DLD1 (cell line): ENCODE data around the gene TMCC3.
"Not testable (repeated sequence)": the region's sequence is repeated elsewhere in the genome, so short reads cannot be mapped to it uniquely, and the experiment has no call there.

Experiments
- in situ Hi-C: cut with HindIII; loops from 2 replicates; pipeline ENCODE4 v1.10.0; 2017; ENCODE audit warnings: low sequenced_read_pairs

TMCC3 gene, protein sequence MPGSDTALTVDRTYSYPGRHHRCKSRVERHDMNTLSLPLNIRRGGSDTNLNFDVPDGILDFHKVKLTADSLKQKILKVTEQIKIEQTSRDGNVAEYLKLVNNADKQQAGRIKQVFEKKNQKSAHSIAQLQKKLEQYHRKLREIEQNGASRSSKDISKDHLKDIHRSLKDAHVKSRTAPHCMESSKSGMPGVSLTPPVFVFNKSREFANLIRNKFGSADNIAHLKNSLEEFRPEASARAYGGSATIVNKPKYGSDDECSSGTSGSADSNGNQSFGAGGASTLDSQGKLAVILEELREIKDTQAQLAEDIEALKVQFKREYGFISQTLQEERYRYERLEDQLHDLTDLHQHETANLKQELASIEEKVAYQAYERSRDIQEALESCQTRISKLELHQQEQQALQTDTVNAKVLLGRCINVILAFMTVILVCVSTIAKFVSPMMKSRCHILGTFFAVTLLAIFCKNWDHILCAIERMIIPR

DNA sequence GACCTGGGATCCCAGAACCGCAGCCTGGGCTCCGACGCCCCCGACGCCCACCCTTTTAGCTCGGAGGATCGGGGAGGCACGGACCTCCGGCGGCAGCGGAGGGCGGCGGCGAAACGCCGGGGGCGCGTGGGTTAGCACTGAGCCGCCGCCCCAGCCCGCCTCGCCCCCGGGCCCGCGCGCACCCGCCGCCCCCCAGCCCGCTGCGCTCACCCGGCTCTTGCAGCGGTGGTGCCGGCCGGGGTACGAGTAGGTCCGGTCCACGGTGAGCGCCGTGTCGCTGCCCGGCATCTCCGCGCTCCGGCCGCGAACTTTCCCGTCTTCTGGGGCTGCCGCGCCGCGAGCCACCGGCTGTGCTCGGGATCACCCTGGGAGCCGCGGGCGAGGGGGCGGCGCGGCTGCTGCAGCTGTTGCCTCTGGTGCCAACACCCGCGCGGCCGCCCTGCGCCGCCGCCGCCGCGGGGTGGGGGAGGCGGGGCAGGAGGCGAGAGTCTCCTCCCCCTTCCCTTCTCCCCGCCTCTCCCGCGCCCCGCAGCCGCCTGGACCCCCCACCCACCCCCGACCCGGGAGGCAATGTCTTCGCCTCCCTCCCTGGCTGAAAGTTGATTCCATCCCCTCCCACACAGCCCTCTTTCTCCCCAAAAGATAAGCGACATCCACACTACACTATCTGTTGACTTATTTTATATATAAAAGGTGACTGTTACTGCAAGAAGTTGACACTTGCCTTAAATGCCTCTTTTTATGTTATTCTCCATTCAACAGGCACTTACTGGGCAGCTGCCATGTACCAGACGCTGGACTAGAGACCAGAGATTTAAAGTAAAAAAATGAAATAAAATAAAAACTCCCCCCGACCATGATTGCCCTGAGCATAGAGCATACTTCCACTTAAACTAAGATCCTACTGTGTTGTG lies at the start of gene TMCC3:
Gene TMCC3, minus strand, starts transcription at position 415 of the 914 bp plus-strand sequence. Its CDS starts 127 bp downstream, at position 288.
- in situ Hi-C loops: no loop called here

- in situ Hi-C loops: loop anchor here (25.0 kb wide), 1 partner anchor 138 kb away; no protein-coding TSS in a partner anchor
These were observed 49.4 kb upstream of the TMCC3 start for GRCh38 chr12:94699801-94700200.

- in situ Hi-C loops: no loop called here
These were observed 48.2 kb upstream of the TMCC3 start for GRCh38 chr12:94698578-94698977.

- in situ Hi-C loops: no loop called here
These were observed 47.3 kb upstream of the TMCC3 start for GRCh38 chr12:94697631-94698030.

GRCh38 chr12:94694732-94695131 lies 44.4 kb upstream of the TMCC3 start:
- in situ Hi-C loops: no loop called here

DNA sequence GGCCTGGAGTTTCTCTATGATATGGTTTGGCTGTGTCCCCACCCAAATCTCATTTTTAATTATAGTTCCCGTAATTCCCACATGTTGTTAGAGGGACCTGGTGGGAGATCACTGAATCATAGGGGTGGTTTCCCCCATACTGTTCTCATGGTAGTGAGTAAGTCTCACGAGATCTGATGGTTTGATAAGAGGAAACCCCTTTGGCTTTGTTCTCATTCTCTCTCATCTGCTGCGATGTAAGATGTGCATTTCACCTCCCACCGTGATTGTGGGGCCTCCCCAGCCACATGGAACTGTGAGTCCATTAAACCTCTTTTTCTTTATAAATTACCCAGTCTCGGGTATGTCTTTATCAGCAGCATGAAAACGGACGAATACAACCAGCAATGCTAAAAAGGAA lies 42.5 kb upstream of the TMCC3 start:
- in situ Hi-C loops: not testable (repeated sequence)

DNA sequence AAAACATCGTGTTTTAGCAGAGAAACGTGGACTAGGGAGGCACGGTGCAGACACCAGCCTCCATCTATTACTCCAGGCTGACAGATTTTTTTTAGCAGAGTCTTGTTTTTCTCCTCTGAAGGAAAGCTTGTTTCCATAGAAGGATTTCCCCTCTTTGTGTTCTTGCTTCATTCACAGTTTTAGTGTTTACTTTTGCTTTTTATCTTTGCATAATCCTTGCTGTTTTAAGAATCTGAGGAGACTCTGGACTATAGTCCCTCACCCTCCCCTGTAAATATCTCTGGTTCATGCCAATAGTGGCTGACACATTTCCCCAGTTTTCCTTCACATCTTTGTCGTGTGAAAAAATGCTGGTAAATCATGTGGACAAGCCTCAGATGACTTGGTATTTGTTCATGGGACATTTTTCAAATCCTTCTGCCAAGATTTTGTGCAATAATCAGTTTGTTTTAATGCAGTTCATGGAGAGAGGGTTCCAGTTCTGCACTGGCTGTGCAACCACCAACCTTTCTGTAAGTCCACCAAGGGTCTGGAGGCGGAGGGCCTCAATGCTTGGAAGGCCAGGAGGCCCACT lies 39.9 kb upstream of the TMCC3 start:
- in situ Hi-C loops: no loop called here

DNA sequence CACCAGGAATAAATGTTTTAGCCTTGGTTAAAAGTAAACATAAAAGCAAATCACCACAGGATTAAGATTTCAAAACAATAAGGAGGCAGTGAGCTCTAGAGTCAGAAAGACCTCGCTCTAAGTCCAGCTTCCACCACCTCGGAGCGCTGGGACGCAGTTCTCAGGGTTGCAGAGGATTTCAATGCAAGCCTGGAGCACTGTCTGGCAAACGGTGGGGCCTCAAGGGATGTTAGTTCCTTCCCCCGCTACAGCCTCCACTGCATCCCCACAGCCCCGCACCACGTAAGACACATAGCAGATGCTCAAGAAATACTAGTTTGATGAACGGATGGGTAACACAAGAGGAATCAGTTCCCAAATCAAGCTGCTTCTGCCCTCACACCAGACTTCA lies 39.3 kb upstream of the TMCC3 start:
- in situ Hi-C loops: no loop called here

DNA sequence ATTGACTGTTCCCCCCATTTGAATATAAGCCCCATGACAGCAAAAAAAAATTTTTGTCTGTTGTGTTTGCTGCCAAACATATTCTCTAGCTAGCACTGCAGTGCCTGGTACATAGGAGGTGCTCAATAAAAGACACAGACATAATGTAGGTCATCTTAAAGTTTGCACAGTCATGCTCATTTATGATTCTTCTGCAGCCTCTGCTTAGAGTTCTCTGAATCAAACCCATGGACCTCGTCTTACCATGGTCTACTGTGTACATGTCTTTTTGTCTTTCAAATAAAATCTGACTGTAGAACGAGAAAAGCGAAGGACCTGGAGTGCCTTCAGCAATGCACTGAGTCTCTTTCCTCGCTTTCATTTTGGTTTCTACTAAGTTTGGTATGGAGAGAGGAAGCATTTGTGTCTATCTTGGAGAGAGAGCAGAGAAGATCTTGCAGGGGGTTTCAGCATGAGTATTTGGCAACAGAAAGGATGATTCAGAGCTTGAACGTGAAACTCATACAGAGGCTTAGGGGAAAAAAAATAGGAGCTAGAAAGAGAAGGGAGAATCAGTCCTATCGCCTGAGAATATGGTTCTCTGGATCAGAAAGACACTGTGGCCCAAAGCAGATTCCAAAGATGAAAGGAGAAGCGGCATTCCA lies 38.8 kb upstream of the TMCC3 start:
- in situ Hi-C loops: no loop called here

DNA sequence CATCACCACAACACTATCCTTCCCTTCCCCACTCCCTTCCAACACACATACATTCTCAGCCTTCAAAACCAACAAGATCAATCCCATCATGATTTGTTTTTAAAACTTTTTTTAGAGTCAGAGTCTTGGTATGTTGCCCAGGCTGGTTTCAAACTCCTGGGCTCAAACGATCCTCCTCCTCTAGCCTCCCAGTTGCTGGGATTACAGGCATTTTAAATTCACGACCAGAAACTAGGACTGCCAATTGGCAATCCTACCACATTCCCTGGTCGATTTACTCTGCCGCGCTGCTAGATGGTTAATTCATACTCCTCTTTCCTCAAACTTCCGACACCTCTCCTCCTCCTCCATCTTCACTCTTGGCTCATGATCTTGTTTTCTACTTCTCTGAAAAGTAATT lies 37.5 kb upstream of the TMCC3 start:
- in situ Hi-C loops: no loop called here

DNA sequence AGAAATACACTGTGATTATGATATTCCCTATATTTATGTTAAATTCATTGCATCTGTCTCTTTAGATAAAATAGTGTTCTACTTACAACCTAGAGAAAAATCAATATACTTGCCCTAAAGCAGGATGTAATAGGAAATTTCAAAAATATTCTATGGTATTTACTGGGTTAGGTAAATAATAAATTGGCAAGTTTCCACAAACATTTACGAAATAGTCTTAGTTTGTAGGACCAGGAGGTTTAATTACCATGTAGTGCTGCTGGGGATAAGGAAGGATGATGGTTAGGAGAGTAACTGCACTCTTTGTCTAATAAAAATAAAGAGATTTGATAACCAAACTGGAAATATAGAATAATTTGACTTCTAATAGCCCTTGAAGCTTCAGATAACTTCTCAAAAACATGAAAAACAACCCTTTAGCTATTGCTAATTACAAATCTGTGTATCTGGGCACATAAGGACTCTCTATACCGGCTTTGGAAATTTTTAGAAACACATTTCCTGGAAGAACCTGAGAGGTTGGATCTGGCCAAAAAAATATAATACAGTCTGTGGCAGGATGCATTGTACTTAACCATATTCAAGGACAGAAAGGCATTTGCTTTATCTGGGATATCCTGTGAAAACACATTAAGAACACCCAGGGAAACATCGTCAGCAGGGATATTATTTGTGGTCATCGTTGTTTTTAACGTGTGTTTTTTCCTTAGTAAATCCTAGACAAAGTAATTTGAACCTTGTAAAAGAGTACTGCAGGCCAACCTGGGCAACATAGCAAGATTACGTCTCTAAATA lies 36.7 kb upstream of the TMCC3 start:
- in situ Hi-C loops: no loop called here

GRCh38 chr12:94684416-94685142 lies 34.2 kb upstream of the TMCC3 start:
- in situ Hi-C loops: no loop called here

DNA sequence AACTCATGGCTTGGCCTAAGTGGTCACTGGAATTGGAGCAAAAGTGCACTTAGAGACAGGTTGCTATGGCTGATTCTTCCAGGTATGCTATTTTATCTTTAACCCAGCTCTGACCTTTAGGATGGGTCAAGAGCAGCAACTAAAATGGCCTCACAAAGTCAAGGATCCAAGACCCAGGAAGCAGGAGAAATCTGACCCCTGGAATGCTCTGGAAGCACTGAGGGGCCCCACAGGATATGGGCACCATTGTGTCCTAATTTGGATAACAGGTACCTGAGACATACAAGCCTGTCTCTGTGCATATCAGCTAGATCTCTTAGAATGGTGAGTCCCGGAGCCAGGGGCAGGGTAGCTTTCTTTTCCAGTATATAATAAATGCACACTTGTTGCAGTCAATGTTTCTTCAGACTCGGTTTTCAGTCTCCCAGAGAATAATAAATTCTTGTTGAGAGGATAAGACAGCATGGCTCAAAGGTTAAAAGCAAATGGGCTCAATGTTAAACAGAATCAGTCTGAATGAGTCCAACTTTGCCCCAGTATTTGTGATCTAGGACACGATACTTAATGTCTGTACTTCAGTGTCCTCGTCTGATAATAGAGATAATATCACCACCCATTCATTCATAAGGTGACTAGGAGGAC lies 29.3 kb upstream of the TMCC3 start:
- in situ Hi-C loops: no loop called here

GRCh38 chr12:94678849-94679248 lies 28.5 kb upstream of the TMCC3 start:
- in situ Hi-C loops: no loop called here

DNA sequence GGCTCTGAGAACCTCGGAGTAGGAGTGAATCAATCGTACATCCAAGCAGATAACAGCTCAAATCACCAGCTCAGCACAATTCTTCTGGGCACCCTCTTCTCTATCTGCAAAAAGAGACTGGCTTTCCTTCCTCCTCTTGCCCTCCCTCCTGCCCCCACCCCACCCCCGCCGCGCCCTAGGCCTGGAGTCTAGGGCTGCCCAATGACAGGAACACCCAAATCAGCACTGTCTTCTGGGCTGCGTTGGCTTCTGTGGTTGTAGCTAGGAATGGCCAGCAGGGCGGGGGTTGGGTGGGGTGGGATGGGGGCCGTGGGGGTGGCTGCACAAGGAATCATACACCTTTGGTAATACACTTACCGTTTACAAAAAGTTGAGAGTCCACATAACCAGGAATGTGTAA lies 28.0 kb upstream of the TMCC3 start:
- in situ Hi-C loops: no loop called here

DNA sequence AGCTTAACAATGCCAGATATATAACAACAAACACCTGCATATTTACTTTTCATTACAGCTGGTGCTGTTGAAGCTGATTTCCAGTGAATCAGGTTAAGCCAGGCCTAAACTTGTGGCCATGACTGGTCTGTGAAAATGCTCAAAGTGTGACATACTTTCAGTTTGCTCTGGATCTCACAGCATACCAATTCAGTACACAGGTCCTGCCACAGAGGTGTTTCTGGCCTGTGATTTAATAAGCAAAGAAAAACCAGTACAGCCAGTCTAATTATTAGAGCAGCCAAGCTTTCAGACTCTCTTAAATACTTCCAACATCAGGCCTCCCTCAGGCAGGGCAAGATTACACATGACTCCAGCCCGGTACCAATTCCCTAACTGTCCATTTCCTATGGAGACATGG lies 27.4 kb upstream of the TMCC3 start:
- in situ Hi-C loops: no loop called here

DNA sequence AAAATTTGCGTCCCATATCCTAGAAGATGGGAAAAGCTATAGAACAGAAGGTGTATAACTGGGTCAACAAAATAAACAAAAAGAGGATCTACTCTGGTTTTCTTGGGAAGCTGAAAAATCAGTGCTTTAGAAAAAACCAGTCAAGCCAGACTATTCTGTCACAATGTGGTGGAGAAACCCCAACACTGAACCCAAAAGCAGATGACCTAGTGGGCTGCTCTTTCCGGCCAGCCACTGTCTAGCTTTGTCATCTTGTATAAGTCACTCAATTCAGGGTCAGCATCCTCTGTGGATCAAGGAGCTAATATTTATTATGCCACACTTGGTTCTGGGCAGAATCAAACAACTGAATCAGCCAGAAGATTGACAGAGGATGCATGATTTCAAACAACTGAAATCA lies 26.6 kb upstream of the TMCC3 start:
- in situ Hi-C loops: no loop called here

GRCh38 chr12:94676031-94676641 lies 25.8 kb upstream of the TMCC3 start:
- in situ Hi-C loops: no loop called here

- in situ Hi-C loops: no loop called here
These were observed 24.5 kb upstream of the TMCC3 start for GRCh38 chr12:94674835-94675234.
